Testis (tissue), 2 donors: ENCODE measurements around the gene ECI1.

Experiments
- CTCF ChIP-seq, 3 experiments: fragments of 450-650 bp in 2 of 3; fragments of 200-600 bp in 1 of 3; sonication (generic) in 1 of 3; IDR thresholded peaks; one replicate each; pipeline ENCODE4 v1.5.1; 2016 to 2019; ENCODE audit warnings: antibody characterized with exemption in 3 of 3, mild to moderate bottlenecking in 2 of 3, moderate library complexity in 1 of 3
- POLR2A ChIP-seq: fragments of 450-650 bp; IDR thresholded peaks from one replicate; pipeline ENCODE4 v1.6.1; 2017; ENCODE audit warnings: antibody characterized with exemption, mild to moderate bottlenecking, moderate library complexity

DNA sequence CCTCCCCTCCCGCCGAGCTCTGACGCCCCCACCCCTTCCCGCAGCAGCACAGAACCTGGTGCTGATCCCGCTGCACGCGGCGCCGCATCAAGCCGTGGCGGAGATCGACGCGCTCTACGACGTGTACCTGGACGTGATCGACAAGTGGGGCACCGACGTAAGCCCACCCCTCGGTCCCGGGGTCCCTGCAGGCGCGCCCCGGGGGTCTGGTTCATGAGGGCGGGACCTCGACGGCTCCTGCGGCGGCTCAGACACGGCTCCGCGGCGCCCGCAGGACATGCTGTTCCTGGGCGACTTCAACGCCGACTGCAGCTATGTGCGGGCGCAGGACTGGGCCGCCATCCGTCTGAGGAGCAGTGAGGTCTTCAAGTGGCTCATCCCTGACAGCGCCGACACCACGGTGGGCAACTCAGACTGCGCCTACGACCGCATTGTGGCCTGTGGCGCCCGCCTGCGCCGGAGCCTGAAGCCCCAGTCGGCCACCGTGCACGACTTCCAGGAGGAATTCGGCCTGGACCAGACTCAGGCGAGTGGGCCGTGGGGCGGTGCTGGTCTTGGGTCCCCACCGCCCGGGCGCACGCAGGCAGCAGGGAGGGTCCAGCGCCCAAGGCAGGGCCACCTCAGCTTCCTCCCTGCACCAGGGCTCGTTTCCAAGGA lies 13.8 kb downstream of the ECI1 start:
- TF ChIP-seq CTCF (IDR thresholded peaks at IDR 0.05) (no peak), POLR2A (no peak)
